Body of pancreas (tissue), 4 donors: ENCODE results near the gene UQCRH.

ENCODE experiments used
- POLR2A ChIP-seq, 3 donors: fragments of 450-650 bp; IDR thresholded peaks; one replicate each; pipeline ENCODE4 v1.6.1; 2016; ENCODE audit warnings: antibody characterized with exemption in 3 of 3, mild to moderate bottlenecking in 2 of 3
- TF ChIP-seq, protein P1 (sequence below), 7 experiments: fragments of 450-650 bp in 4 of 7; fragments of 200-600 bp in 3 of 7; sonication (generic) in 3 of 7; IDR thresholded peaks; one replicate each; pipeline ENCODE4 v1.5.1; 2016 to 2019; ENCODE audit warnings: antibody characterized with exemption in 7 of 7

DNA sequence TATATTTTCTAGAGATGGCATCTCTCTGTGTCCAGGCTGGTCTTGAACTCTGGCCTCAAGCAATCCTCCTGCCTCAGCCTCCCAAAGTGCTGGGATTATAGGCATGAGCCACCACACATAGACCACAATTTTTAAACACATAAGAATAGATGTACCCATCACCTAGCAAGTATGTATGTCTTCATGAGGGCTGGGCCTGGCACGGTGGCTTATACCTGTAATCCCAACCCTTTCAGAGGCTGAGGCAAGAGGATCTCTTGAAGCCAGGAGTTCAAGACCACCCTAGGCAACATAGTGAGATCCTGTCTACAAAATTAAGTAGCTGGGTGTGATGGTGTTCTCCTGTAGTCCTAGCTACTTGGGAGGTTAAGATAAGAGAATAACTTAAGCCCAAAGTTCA, 13.8 kb downstream of the UQCRH start:
- TF ChIP-seq, protein P1, sequence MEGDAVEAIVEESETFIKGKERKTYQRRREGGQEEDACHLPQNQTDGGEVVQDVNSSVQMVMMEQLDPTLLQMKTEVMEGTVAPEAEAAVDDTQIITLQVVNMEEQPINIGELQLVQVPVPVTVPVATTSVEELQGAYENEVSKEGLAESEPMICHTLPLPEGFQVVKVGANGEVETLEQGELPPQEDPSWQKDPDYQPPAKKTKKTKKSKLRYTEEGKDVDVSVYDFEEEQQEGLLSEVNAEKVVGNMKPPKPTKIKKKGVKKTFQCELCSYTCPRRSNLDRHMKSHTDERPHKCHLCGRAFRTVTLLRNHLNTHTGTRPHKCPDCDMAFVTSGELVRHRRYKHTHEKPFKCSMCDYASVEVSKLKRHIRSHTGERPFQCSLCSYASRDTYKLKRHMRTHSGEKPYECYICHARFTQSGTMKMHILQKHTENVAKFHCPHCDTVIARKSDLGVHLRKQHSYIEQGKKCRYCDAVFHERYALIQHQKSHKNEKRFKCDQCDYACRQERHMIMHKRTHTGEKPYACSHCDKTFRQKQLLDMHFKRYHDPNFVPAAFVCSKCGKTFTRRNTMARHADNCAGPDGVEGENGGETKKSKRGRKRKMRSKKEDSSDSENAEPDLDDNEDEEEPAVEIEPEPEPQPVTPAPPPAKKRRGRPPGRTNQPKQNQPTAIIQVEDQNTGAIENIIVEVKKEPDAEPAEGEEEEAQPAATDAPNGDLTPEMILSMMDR (IDR thresholded peaks at IDR 0.05), result no peak
- TF ChIP-seq POLR2A (IDR thresholded peaks at IDR 0.05), result no peak
